GM23248 (cell line): ENCODE data around the gene RAB18.

Experiments used
- EZH2 ChIP-seq: fragments of 200-600 bp; sonication (generic); IDR thresholded peaks from 2 replicates; pipeline ENCODE4 v1.6.1; 2018; ENCODE audit warnings: antibody characterized with exemption, mild to moderate bottlenecking; ENCODE audit not compliant: insufficient read depth, poor library complexity, severe bottlenecking
- EZH2phosphoT487 ChIP-seq: fragments of 200-600 bp; sonication (generic); IDR thresholded peaks from 2 replicates; pipeline ENCODE4 v1.6.1; 2018; ENCODE audit warnings: antibody characterized with exemption, moderate library complexity, mild to moderate bottlenecking, low read depth; ENCODE audit not compliant: insufficient read depth

DNA sequence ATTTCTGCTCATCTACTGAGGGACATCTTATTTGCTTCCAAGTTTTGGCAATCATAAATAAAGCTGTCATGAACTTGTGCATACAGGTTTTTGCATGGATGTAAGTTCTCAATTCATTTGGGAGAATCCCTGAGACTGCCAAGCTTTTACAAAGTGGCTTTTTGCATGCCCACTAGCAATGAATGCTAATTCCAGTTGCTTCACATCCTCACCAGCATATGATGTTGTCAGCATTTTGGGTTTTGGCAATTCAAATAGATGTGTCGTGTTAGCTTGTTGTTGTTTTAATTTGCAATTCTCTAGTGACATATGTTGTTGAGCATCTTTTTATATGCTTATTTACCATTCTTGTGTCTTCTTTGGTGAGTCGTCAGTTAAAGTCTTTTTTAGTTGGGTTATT, 57.2 kb downstream of the RAB18 start:
- TF ChIP-seq EZH2 (no peak), EZH2phosphoT487 (no peak)
